Muscle of leg (tissue), 11 donors: ENCODE results near the gene C2CD2. TPM values are rescaled to one million over a fixed set of nuclear protein-coding genes. Genes with fewer than 3 reads are reported as not detected.

Experiments
- DNase-seq: peaks from one replicate; pipeline ENCODE4 v3.0.0; 2013
- H3K27ac ChIP-seq: one replicate; pipeline ENCODE4 v1.5.1; 2013; ENCODE audit warnings: mild to moderate bottlenecking, low read length, control low read depth
- H3K27me3 ChIP-seq: one replicate; pipeline ENCODE4 v1.6.1; 2013; ENCODE audit warnings: low read length; ENCODE audit not compliant: control insufficient read depth, insufficient read depth
- H3K36me3 ChIP-seq: one replicate; pipeline ENCODE4 v1.6.1; 2013; ENCODE audit warnings: low read length; ENCODE audit not compliant: control insufficient read depth, insufficient read depth
- H3K4me1 ChIP-seq: one replicate; pipeline ENCODE4 v1.6.1; 2013; ENCODE audit warnings: low read length; ENCODE audit not compliant: control insufficient read depth, insufficient read depth
- H3K4me3 ChIP-seq: one replicate; pipeline ENCODE4 v1.5.1; 2013; ENCODE audit warnings: low read length, control low read depth
- H3K9me3 ChIP-seq: replicated peaks from 2 replicates; pipeline ENCODE4 v1.6.1; 2013; ENCODE audit warnings: low read depth, low read length; ENCODE audit not compliant: control insufficient read depth
- WGBS: methylation state at CpG from one replicate; pipeline ENCODE4 v1.1.5; 2013; ENCODE audit warnings: missing lambda C conversion rate; ENCODE audit not compliant: insufficient coverage; 5-methylcytosine and 5-hydroxymethylcytosine counted together
- polyA plus RNA-seq, 8 donors: library from polyadenylated mRNA; unstranded; fragments of 120-200 nt; gene quantifications; one replicate each; pipeline versions ENCODE4 v1.2.1 to v1.2.3, GENCODE V29; 2013; ENCODE audit warnings: inconsistent platforms in 1 of 8, low replicate concordance in 1 of 8; ENCODE audit not compliant: insufficient read length in 8 of 8, insufficient read depth in 1 of 8
- total RNA-seq: library from RNA; stranded (reverse); fragments of 120-200 nt; gene quantifications from one replicate; pipeline ENCODE4 v1.2.4, GENCODE V29; 2013

C2CD2 gene
- total and polyA plus RNA-seq, 9 donors, result 7.2 to 11.2 (median 8.9) TPM

DNA sequence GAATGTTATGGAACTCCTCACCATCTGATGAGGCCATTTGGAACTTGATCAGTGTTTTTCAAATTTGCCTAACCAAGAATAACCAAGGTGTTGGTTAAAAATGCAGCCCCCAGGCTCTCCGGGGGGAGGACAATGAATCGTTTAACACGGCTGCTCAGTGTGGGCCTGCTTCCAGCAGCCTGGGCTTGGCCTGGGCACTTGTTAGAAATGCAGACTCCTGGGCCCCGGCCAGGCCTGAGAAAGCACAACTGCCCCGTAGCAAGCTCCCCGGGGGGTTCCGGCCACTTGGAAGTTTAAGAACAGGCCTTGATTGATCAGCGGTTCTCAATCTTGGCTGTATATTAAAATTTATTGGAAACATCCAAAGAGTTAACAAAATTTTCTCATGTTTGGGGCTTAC, 22.8 kb upstream of the C2CD2 start:
- Histone ChIP-seq H3K9me3 (peaks cover 2% of the 10 kb centered on the region), H3K4me1 (peaks cover 7% of the 10 kb centered on the region)
- 70% methylated on average over 5 of the region's 8 CpGs for WGBS

GRCh38 chr21:41975391-41976272, 21.8 kb upstream of the C2CD2 start:
- no peak for DNase-seq
- H3K27me3 ChIP-seq, result no peaks in the 10 kb centered on the region
- no peaks in the 10 kb centered on the region for H3K36me3 ChIP-seq
- H3K4me3 ChIP-seq, result no peak overlapping the region
- H3K9me3 ChIP-seq, result peaks cover 2% of the 10 kb centered on the region
- 91% methylated on average over 9 of the region's 17 CpGs for WGBS
- no peak overlapping the region for H3K27ac ChIP-seq
- peaks cover 7% of the 10 kb centered on the region for H3K4me1 ChIP-seq

More for the DNA sequence above, 22.8 kb upstream of the C2CD2 start:
- H3K36me3 ChIP-seq, result no peaks in the 10 kb centered on the region
- no peak overlapping the region for H3K4me3 ChIP-seq
- DNase-seq, result no peak
- H3K27me3 ChIP-seq, result no peaks in the 10 kb centered on the region
- H3K27ac ChIP-seq, result no peak overlapping the region

DNA sequence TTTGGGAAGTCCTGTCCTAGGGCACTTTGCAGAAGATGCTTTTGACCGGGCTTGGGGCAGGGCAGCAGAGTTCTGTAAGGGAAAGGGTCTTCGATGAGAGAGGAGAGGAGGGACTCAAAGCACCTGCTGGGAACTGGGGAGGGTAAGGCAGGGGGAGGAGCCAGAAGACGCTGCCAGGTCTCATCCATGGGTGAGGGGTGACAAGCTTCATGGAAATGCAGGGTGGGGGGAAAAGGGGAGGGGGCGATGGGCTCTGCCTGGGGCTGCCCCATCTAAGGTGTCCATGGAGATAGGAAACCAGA, 20.9 kb upstream of the C2CD2 start:
- peaks cover 7% of the 10 kb centered on the region for H3K4me1 ChIP-seq
- no peak overlapping the region for H3K27ac ChIP-seq

DNA sequence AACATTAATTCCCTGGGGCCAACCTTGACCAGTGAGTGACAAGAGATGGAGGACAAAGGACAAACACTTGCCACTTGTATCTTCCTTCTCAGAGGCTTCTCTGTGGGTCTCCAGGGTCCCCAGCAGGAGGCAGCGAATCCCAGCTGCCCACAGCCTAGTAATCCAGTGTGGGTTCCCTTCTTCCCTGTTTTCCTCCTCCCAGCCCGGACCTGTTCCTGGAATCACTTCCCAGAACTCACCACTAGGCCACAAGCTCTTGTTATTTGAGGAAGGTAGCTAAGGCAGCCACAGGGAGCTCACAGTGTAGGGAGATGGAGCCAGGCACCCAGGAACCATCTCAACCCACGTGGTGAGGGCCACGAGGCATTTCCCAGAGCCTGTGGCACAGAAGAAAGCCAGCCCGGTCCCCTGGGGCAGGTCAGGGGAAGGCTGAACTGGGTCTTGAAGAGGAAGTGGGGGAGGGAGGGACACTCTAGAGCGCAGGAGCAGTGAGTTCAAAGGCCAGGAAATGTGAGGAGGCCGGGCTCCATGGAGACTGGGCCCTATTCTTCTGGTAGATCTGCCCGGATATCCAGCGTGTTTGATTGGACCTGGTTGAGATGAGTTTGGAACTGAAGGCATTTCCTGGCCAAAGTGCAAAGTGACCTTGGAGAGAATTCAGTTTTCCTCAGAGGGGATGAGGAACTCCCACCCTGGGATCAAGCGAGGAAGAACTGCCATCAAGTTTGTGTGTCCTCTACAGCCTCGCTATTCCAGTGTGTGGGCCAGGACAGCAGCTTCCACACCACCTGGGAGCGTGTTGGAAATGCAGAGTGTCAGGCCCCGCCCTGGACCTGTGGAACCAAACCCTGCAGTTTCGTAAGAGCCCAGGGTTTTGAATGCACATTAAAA, 20.3 kb upstream of the C2CD2 start:
- no peaks in the 10 kb centered on the region for H3K9me3 ChIP-seq
- no peaks in the 10 kb centered on the region for H3K27me3 ChIP-seq
- H3K27ac ChIP-seq, result peak overlapping the region; percentile 1
- no peaks in the 10 kb centered on the region for H3K36me3 ChIP-seq
- WGBS, result 64% methylated on average over 12 of the region's 14 CpGs
- H3K4me1 ChIP-seq, result peaks cover 7% of the 10 kb centered on the region
- no peak overlapping the region for H3K4me3 ChIP-seq
- DNase-seq, result peak; percentile 41

More for the DNA sequence above, 20.9 kb upstream of the C2CD2 start:
- Histone ChIP-seq H3K9me3 (peaks cover 2% of the 10 kb centered on the region), H3K27me3 (no peaks in the 10 kb centered on the region), H3K4me3 (no peak overlapping the region), H3K36me3 (no peaks in the 10 kb centered on the region)
- 94% methylated on average over 3 of the region's 4 CpGs for WGBS
- no peak for DNase-seq

- no peaks in the 10 kb centered on the region for H3K27me3 ChIP-seq
- no peaks in the 10 kb centered on the region for H3K36me3 ChIP-seq
- DNase-seq, result no peak
- WGBS, result 90% methylated on average over 13 of the region's 15 CpGs
- H3K27ac ChIP-seq, result no peak overlapping the region
- H3K4me1 ChIP-seq, result peaks cover 7% of the 10 kb centered on the region
- H3K9me3 ChIP-seq, result no peaks in the 10 kb centered on the region
- no peak overlapping the region for H3K4me3 ChIP-seq
These were observed 19.6 kb upstream of the C2CD2 start for GRCh38 chr21:41973427-41973831.

GRCh38 chr21:41972511-41973205, 18.8 kb upstream of the C2CD2 start:
- Histone ChIP-seq H3K9me3 (no peaks in the 10 kb centered on the region), H3K27me3 (no peaks in the 10 kb centered on the region), H3K36me3 (no peaks in the 10 kb centered on the region), H3K4me3 (no peak overlapping the region), H3K27ac (no peak overlapping the region), H3K4me1 (peaks cover 7% of the 10 kb centered on the region)
- no peak for DNase-seq
- 96% methylated on average over 22 of the region's 23 CpGs for WGBS

DNA sequence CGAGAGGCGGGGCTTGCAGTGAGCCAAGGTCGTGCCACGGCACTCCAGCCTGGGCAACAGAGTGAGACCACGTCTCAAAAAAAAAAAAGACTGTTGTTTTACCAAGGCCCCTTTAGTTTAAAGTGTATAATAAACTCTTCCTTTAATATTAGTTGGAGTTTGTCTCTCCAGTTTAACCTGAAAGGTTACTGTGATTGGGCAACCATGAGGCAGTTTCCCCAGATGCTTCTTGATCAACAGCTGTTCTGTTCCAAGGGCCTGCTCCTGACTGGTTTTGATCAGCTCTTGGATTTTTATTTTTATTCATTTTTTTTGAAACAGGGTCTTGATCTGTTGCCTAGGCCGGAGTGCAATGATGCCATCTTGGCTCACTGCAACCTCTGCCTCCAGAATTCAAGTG, 18.1 kb upstream of the C2CD2 start:
- Histone ChIP-seq H3K4me1 (peaks cover 7% of the 10 kb centered on the region), H3K36me3 (no peaks in the 10 kb centered on the region), H3K4me3 (no peak overlapping the region), H3K27ac (no peak overlapping the region), H3K27me3 (no peaks in the 10 kb centered on the region), H3K9me3 (no peaks in the 10 kb centered on the region)
- DNase-seq, result no peak
- WGBS, result no CpG with 5 or more reads among the region's 6 CpGs

- no peaks in the 10 kb centered on the region for H3K9me3 ChIP-seq
- peaks cover 8% of the 10 kb centered on the region for H3K4me1 ChIP-seq
- H3K4me3 ChIP-seq, result no peak overlapping the region
- 65% methylated on average over 16 of the region's 20 CpGs for WGBS
- H3K27me3 ChIP-seq, result no peaks in the 10 kb centered on the region
- no peaks in the 10 kb centered on the region for H3K36me3 ChIP-seq
- DNase-seq, result no peak
- no peak overlapping the region for H3K27ac ChIP-seq
These were observed 17.2 kb upstream of the C2CD2 start for GRCh38 chr21:41970751-41971653.

- WGBS, result 20% methylated on average over 1 of the region's 5 CpGs
- no peak overlapping the region for H3K27ac ChIP-seq
- H3K4me1 ChIP-seq, result peaks cover 10% of the 10 kb centered on the region
- no peaks in the 10 kb centered on the region for H3K9me3 ChIP-seq
- no peak overlapping the region for H3K4me3 ChIP-seq
- DNase-seq, result no peak
- H3K36me3 ChIP-seq, result no peaks in the 10 kb centered on the region
- no peaks in the 10 kb centered on the region for H3K27me3 ChIP-seq
These were observed 16.2 kb upstream of the C2CD2 start for GRCh38 chr21:41970106-41970391.
